HG03159 (cell line): Measurements from ENCODE around the gene MRGPRF.

Source experiments
- ATAC-seq: cut with Tn5 transposase; IDR thresholded peaks from one replicate; pipeline ENCODE4 v1.9.1; 2021; ENCODE audit warnings: mild to moderate bottlenecking, moderate library complexity; ENCODE audit not compliant: unreplicated experiment

Gene MRGPRF

DNA sequence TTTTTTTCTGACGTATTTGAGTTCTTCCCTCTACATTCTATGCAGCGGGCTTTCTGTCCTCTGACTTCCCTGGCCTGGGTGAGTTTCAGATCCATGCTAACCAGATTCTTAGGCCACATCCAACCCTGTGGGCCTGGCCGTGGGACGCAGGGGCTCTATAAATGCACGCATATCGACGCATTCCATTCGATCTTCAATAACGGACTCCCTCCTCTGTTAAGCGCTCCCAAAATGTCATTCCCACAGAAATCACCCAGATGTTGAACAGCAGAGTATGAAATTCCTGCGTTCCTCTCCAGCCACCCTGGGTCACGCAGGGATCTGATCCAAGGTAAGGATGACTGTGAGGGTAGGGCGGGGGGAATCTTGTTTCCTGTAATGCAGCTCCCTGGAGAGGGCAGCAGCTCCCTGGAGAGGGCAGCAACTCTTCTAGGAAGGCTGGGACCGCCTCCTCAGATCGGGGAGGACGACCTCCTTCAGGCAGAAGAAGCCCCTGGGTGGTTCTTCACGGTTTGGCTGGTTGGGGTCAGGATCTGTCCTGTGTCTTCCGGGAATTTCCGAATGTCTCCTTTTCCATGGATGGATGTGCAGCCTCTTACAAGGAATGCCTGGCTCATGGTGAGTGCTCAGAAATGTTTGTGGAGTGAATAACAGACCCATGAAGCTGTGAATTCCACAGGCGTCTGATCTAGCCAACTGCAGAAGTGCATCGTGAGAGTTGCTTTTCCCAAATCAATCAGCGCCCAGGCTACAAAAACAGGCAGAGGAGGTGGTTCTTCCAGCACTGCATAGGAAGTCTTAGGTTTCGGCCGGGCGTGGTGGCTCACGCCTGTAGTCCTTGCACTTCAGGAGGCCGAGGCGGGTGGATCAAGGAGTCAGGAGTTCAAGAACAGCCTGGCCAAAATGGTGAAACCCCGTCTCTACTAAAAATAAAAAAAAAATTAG lies 44.5 kb downstream of the MRGPRF start:
- ATAC-seq, result no peak

- ATAC-seq, result no peak
Observed at GRCh38 chr11:68966894-68967780, 45.9 kb downstream of the MRGPRF start.

GRCh38 chr11:68965901-68966853 lies 46.9 kb downstream of the MRGPRF start:
- ATAC-seq, result no peak

DNA sequence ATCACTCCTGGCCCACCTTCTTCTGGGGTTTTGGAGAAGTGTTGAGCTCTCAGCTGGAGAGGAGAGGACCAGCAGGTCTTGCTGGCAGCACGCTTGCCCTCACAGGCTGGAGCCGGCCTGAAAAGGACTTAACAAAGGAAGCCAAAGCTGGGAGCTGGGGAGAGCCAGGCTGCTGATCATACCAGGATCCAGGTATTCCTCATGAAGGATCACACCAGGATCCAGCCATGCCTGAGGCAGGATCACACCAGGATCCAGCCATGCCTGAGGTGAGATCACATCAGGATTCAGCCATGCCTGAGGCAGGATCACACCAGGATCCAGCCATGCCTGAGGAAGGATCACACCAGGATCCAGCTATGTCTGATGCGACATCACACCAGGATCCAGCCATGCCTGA lies 49.3 kb downstream of the MRGPRF start:
- ATAC-seq, result no peak

GRCh38 chr11:68962527-68963250 lies 50.4 kb downstream of the MRGPRF start:
- ATAC-seq, result no peak

DNA sequence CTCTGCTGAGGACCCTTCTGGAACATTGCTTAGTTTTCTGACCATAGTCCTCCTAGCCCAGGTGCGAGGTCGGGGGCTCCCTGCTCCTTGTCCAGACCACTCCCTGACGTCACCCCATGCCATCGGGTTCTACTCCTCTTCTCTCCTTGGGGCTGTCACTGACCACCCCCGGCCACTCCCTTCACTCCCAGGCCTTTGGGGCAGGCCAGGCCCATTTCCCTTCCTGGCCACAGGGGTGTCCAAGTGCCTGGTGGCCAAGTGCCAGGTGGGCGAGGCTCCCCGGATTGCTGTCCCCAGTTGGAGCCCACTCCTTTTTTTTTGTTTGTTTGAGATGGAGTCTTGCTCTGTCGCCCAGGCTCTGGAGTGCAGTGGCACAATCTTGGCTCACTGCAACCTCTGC lies 51.8 kb downstream of the MRGPRF start:
- no peak for ATAC-seq

- ATAC-seq, result no peak
Observed at GRCh38 chr11:68960294-68961071, 52.6 kb downstream of the MRGPRF start.

DNA sequence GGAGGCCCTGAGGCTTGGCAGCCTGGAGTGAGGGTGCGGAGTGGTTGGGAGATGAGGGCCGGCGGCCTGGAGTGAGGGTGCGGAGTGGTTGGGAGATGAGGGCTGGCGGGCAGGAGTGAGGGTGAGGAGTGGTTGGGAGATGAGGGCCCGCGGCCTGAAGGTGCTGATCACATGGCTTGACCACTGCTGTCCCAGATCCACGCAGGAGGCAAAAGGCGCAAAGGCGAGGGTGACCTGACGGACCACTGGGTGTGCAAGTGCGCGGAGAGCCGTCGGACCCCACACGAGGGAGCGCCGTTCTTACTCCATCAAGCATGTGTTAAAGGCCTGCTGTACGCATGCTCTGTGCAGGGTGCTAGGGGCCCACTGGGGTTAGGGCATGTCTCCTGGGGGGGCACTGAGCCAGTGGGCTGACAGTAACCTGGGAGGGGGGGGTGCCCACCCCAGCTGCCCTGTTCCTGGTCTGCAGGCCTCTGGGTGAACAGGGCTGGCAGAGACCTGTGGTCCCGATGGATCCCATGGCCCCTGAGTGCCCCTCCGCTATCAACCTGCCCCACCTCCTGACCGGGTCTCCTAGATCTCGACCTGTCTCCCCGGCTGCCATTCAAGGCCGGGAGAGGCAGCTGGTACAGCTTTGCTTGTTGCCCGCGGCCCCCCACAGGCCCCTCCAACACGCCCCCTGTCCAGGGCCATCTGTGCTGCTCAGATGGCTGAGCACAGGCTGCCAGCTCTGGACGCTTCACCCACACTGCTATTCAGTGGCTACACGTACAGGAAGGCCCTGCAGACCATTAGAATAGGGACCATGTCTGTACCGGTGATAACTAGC lies 53.4 kb downstream of the MRGPRF start:
- no peak for ATAC-seq

- no peak for ATAC-seq
Observed at GRCh38 chr11:68958211-68958610, 54.8 kb downstream of the MRGPRF start.

GRCh38 chr11:68956547-68957254 lies 56.3 kb downstream of the MRGPRF start:
- no peak for ATAC-seq

- ATAC-seq, result no peak
Observed at GRCh38 chr11:68956142-68956541, 56.9 kb downstream of the MRGPRF start.

DNA sequence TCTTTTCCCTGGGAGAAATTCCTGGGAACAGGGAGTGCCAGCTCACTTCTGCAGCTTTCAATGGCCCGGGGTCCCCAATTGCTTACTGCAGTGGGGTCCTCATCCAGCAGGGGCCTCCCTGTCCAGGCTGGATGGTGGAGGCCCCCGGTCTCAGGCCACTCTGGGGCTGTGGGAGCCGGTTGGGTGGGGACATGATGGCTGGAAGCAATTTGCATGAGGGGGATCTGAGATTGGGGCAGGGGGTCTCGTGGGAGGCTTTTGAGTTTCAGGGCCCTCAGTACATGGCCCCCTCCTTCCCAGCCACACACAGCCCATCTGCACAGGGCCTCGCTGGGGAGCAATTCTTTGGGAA lies 57.5 kb downstream of the MRGPRF start:
- no peak for ATAC-seq

DNA sequence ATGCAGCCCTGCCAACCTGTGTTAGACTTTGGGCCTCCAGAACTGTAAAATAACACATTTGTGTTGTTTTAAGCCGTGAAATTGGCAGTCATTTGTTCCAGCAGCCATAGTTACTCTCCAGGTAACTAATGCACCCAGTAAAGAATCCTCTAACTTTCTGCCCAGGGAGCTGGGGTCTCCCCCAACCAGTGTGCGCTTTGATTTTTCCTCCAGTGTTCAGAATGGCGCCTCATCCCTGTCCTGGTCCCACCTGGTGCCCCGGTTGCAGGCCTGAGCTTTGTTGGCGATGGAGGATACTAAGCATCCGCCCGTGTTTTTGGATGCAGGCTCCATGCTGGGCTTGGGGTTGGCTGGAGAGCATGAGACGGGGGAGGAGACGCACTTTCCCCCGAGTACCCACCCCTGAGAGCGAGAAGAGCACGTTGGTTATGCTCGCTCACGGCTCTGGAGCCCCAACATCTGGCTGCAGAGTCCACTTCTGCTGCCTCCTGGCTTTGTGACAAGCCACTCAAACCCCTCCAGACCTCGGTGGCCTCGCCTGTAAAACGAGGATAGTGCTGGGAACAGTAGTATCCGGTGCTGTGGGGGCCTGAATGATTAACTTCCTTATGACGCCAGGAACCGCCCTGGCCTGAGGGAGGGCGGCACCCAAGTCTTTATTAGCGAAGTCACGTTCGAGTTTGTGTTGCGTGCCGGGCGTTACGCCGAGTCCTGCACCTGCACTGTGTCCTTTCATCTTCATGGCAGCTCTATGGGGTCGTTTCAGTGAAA lies 58.0 kb downstream of the MRGPRF start:
- ATAC-seq, result no peak
